ENCODE data around the gene LSP1.
A peak's percentile ranks its signal among the peaks of the same experiment; 100 is the strongest.

Gene LSP1

GRCh38 chr11:1822648-1823375 lies 30.1 kb upstream of the LSP1 start:
- peaks cover 21% of the 10 kb centered on the region for H3K4me1 Mint-ChIP-seq
- H3K36me3 Mint-ChIP-seq (ENCODE audit: low read depth) = no peaks in the 10 kb centered on the region
- no peak for DNase-seq
- peaks cover 33% of the 10 kb centered on the region for H3K9me3 Mint-ChIP-seq
- no peak for TF ChIP-seq CTCF (IDR thresholded peaks at IDR 0.05)
- H3K27me3 Mint-ChIP-seq (ENCODE audit: low read depth, poor library complexity) = peaks cover 8% of the 10 kb centered on the region
- no peak overlapping the region for H3K4me3 Mint-ChIP-seq
- no peak overlapping the region for H3K27ac Mint-ChIP-seq

- H3K4me1 Mint-ChIP-seq = peaks cover 21% of the 10 kb centered on the region
- no peak overlapping the region for H3K27ac Mint-ChIP-seq
- H3K27me3 Mint-ChIP-seq (ENCODE audit: low read depth, poor library complexity) = peaks cover 15% of the 10 kb centered on the region
- no peak for DNase-seq
- no peak overlapping the region for H3K4me3 Mint-ChIP-seq
- H3K9me3 Mint-ChIP-seq = peaks cover 28% of the 10 kb centered on the region
- no peaks in the 10 kb centered on the region for H3K36me3 Mint-ChIP-seq (ENCODE audit: low read depth)
- TF ChIP-seq CTCF (IDR thresholded peaks at IDR 0.05) = no peak
Measured at GRCh38 chr11:1823376-1824220, 29.3 kb upstream of the LSP1 start.

- Mint-ChIP-seq H3K4me3 (no peak overlapping the region), H3K27me3 (ENCODE audit: low read depth, poor library complexity) (peaks cover 21% of the 10 kb centered on the region), H3K9me3 (peaks cover 21% of the 10 kb centered on the region), H3K36me3 (ENCODE audit: low read depth) (no peaks in the 10 kb centered on the region), H3K4me1 (peaks cover 17% of the 10 kb centered on the region), H3K27ac (no peak overlapping the region)
- TF ChIP-seq CTCF (IDR thresholded peaks at IDR 0.05) = no peak
- no peak for DNase-seq
Measured at GRCh38 chr11:1824221-1825038, 28.5 kb upstream of the LSP1 start.

- H3K36me3 Mint-ChIP-seq (ENCODE audit: low read depth) = no peaks in the 10 kb centered on the region
- H3K27ac Mint-ChIP-seq = no peak overlapping the region
- peaks cover 15% of the 10 kb centered on the region for H3K9me3 Mint-ChIP-seq
- no peak overlapping the region for H3K4me3 Mint-ChIP-seq
- H3K27me3 Mint-ChIP-seq (ENCODE audit: low read depth, poor library complexity) = peaks cover 22% of the 10 kb centered on the region
- peaks cover 11% of the 10 kb centered on the region for H3K4me1 Mint-ChIP-seq
- TF ChIP-seq CTCF (IDR thresholded peaks at IDR 0.05) = peak; percentile 86
- DNase-seq = peak; percentile 94
Measured at GRCh38 chr11:1825039-1825740, 27.7 kb upstream of the LSP1 start.

- Mint-ChIP-seq H3K36me3 (ENCODE audit: low read depth) (no peaks in the 10 kb centered on the region), H3K4me3 (no peak overlapping the region), H3K27ac (no peak overlapping the region), H3K9me3 (peaks cover 10% of the 10 kb centered on the region), H3K27me3 (ENCODE audit: low read depth, poor library complexity) (peaks cover 25% of the 10 kb centered on the region), H3K4me1 (peaks cover 7% of the 10 kb centered on the region)
- TF ChIP-seq CTCF (IDR thresholded peaks at IDR 0.05) = no peak
- no peak for DNase-seq
Measured at GRCh38 chr11:1825785-1826451, 27.0 kb upstream of the LSP1 start.
